Panc1 (cell line): ENCODE data around the gene TRIP10. TPM values are rescaled to one million over a fixed set of nuclear protein-coding genes. Genes with fewer than 3 reads are reported as not detected.

Source experiments
- ATAC-seq: fragments of 200-7000 bp; cut with Tn5 transposase; 2 replicates; pipeline ENCODE4 v1.9.1; 2020; ENCODE audit warnings: mild to moderate bottlenecking, moderate library complexity
- BruUV-seq: library from RNA; stranded (reverse); fragments of 400-500 nt; replicated peaks from 2 replicates; lab custom pipeline; 2021; lab: Mats Ljungman, UMichigan
- CTCF ChIA-PET: fragments of 300-600 bp; sonication (Branson Sonifier 250); formaldehyde crosslinking; loops from one replicate; lab custom pipeline; 2022; ENCODE audit warnings: antibody characterized with exemption; lab: Charles Lee
- POLR2A ChIA-PET: fragments of 300-600 bp; sonication (Branson Sonifier 250); formaldehyde crosslinking; loops from one replicate; lab custom pipeline; 2022; ENCODE audit warnings: antibody characterized with exemption; lab: Charles Lee
- DNase-seq: peaks from one replicate; pipeline ENCODE4 v3.0.0-alpha.2; 2010; ENCODE audit warnings: low read depth, low spot score
- H3K27ac ChIP-seq: 2 replicates; pipeline ENCODE4 v1.5.1; 2011; ENCODE audit warnings: mild to moderate bottlenecking, low read length, inconsistent platforms
- H3K27me3 ChIP-seq: fragments of 200-500 bp; sonication (Bioruptor generic); 2 replicates; pipeline ENCODE4 v1.6.0; 2014; ENCODE audit warnings: low read length, inconsistent platforms; ENCODE audit not compliant: control insufficient read depth, insufficient read depth
- H3K36me3 ChIP-seq: fragments of 200-500 bp; sonication (Bioruptor generic); 2 replicates; pipeline ENCODE4 v1.5.1; 2014; ENCODE audit warnings: inconsistent platforms, mild to moderate bottlenecking, low read length, moderate library complexity; ENCODE audit not compliant: control insufficient read depth, insufficient read depth
- H3K4me1 ChIP-seq: 2 replicates; pipeline ENCODE4 v1.5.1; 2011; ENCODE audit warnings: inconsistent platforms, mild to moderate bottlenecking, low read length, moderate library complexity; ENCODE audit not compliant: control insufficient read depth, insufficient read depth
- H3K4me3 ChIP-seq, 2 experiments: 2 replicates each; pipeline ENCODE4 v1.5.1; 2011 to 2012; ENCODE audit warnings: low read depth in 2 of 2, low read length in 2 of 2, mild to moderate bottlenecking in 2 of 2, inconsistent platforms in 1 of 2, moderate library complexity in 1 of 2
- H3K9me3 ChIP-seq: fragments of 200-500 bp; sonication (Bioruptor generic); 2 replicates; pipeline ENCODE4 v1.5.1; 2014; ENCODE audit warnings: low read depth, mild to moderate bottlenecking, inconsistent platforms, low read length, moderate library complexity; ENCODE audit not compliant: control insufficient read depth, insufficient read depth
- POLR2AphosphoS5 ChIP-seq: IDR thresholded peaks from 2 replicates; pipeline ENCODE4 v1.6.1; 2012; ENCODE audit warnings: mild to moderate bottlenecking, low read depth, low read length, moderate library complexity
- SIN3A ChIP-seq: IDR thresholded peaks from 2 replicates; pipeline ENCODE4 v1.6.1; 2012; ENCODE audit warnings: low read depth, mild to moderate bottlenecking, low read length, moderate library complexity, borderline replicate concordance; ENCODE audit not compliant: insufficient read depth
- TCF7L2 ChIP-seq: IDR thresholded peaks from 2 replicates; pipeline ENCODE4 v1.6.1; 2011; ENCODE audit warnings: mild to moderate bottlenecking, low read depth, low read length, inconsistent platforms
- in situ Hi-C: cut with HindIII; loops from 2 replicates; pipeline ENCODE4 v1.10.0; 2016; ENCODE audit warnings: low sequenced_read_pairs, low pct_unique_long_range_greater_than_20kb
- intact Hi-C: fragments of 100-400 bp; cut with micrococcal nuclease; formaldehyde crosslinking; loops from one replicate; pipeline ENCODE4 v1.10.0; 2022; ENCODE audit not compliant: unreplicated experiment
- total RNA-seq: library from RNA; stranded (reverse); gene quantifications from one replicate; pipeline ENCODE4 v1.2.1, GENCODE V29; 2021; ENCODE audit not compliant: unreplicated experiment
- TF ChIP-seq, protein P1 (sequence below): fragments of 450-650 bp; IDR thresholded peaks from 2 replicates; pipeline ENCODE4 v1.5.1; 2017; ENCODE audit warnings: mild to moderate bottlenecking
- TF ChIP-seq, protein P2 (sequence below), 2 experiments: IDR thresholded peaks; 2 replicates each; pipeline ENCODE4 v1.6.1; 2011 to 2012; ENCODE audit warnings: low read depth in 2 of 2, control low read depth in 1 of 2, low read length in 1 of 2, mild to moderate bottlenecking in 1 of 2, moderate library complexity in 1 of 2; ENCODE audit not compliant: insufficient read depth in 1 of 2

The TRIP10 gene
- total RNA-seq, 1 experiment from 2014 or later: 115 TPM

DNA sequence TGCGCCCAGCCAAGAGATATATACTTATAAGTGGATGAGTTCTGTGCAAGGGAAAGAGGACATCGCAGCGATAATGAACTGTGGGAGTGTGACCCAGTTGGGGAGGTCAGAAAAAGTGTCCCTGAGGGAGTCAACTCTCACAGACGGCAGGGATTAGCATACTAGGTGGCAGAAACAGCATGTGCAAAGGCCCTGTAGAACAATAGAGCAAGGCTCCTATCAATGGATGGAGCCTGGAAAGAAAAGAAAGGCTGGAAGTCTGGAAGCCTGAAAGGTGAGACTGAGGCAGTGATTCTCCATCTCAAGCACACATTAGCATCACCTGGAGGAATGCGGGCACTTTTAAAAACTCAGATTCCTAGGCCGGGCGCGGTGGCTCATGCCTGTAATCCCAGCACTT, 48.1 kb upstream of the TRIP10 start:
- Histone ChIP-seq H3K4me3 (no peak overlapping the region), H3K27ac (no peak overlapping the region), H3K36me3 (no peaks in the 10 kb centered on the region), H3K4me1 (no peaks in the 10 kb centered on the region), H3K9me3 (no peaks in the 10 kb centered on the region), H3K27me3 (no peaks in the 10 kb centered on the region)
- no TSS peak for BruUV-seq
- DNase-seq (no peak), ATAC-seq (no peak)
- POLR2A ChIA-PET: no interaction called here
- in situ Hi-C loops: no loop called here
- CTCF ChIA-PET: no interaction called here
- TF ChIP-seq SIN3A: no peak
- TF ChIP-seq TCF7L2: no peak
- TF ChIP-seq, protein P1, sequence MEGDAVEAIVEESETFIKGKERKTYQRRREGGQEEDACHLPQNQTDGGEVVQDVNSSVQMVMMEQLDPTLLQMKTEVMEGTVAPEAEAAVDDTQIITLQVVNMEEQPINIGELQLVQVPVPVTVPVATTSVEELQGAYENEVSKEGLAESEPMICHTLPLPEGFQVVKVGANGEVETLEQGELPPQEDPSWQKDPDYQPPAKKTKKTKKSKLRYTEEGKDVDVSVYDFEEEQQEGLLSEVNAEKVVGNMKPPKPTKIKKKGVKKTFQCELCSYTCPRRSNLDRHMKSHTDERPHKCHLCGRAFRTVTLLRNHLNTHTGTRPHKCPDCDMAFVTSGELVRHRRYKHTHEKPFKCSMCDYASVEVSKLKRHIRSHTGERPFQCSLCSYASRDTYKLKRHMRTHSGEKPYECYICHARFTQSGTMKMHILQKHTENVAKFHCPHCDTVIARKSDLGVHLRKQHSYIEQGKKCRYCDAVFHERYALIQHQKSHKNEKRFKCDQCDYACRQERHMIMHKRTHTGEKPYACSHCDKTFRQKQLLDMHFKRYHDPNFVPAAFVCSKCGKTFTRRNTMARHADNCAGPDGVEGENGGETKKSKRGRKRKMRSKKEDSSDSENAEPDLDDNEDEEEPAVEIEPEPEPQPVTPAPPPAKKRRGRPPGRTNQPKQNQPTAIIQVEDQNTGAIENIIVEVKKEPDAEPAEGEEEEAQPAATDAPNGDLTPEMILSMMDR: no peak
- TF ChIP-seq POLR2AphosphoS5: no peak
- TF ChIP-seq, protein P2, sequence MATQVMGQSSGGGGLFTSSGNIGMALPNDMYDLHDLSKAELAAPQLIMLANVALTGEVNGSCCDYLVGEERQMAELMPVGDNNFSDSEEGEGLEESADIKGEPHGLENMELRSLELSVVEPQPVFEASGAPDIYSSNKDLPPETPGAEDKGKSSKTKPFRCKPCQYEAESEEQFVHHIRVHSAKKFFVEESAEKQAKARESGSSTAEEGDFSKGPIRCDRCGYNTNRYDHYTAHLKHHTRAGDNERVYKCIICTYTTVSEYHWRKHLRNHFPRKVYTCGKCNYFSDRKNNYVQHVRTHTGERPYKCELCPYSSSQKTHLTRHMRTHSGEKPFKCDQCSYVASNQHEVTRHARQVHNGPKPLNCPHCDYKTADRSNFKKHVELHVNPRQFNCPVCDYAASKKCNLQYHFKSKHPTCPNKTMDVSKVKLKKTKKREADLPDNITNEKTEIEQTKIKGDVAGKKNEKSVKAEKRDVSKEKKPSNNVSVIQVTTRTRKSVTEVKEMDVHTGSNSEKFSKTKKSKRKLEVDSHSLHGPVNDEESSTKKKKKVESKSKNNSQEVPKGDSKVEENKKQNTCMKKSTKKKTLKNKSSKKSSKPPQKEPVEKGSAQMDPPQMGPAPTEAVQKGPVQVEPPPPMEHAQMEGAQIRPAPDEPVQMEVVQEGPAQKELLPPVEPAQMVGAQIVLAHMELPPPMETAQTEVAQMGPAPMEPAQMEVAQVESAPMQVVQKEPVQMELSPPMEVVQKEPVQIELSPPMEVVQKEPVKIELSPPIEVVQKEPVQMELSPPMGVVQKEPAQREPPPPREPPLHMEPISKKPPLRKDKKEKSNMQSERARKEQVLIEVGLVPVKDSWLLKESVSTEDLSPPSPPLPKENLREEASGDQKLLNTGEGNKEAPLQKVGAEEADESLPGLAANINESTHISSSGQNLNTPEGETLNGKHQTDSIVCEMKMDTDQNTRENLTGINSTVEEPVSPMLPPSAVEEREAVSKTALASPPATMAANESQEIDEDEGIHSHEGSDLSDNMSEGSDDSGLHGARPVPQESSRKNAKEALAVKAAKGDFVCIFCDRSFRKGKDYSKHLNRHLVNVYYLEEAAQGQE (IDR thresholded peaks at IDR 0.05; ENCODE audit: insufficient read depth in 1 of 2, low read depth in 2 of 2, low read length in 1 of 2): no peak
- intact Hi-C loops: no loop called here

DNA sequence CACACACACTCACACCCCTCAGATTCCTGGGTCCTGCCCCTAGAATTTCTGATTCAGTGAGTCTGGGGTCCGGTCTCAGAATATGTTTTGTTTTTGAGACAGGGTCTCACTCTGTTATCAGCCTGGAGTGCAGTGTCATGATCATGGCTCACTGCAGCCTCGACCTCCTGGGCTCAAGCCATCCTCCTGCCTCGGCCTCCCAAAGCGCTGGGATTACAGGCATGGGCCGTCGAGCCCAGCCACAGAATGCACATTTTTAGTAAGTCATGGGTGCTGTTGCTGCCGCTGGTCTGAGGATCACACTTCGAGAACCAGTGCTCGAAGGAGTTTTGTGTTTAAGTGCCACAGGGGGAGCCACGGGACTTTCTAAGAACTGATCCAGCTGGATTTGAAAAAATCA, 47.5 kb upstream of the TRIP10 start:
- intact Hi-C loops: no loop called here
- DNase-seq (no peak), ATAC-seq (no peak)
- in situ Hi-C loops: no loop called here
- no peak overlapping the region for H3K4me3 ChIP-seq
- no peaks in the 10 kb centered on the region for H3K4me1 ChIP-seq
- H3K27ac ChIP-seq: no peak overlapping the region
- CTCF ChIA-PET: no interaction called here
- no peaks in the 10 kb centered on the region for H3K36me3 ChIP-seq
- TF ChIP-seq, protein P2 (IDR thresholded peaks at IDR 0.05; ENCODE audit: insufficient read depth in 1 of 2, low read depth in 2 of 2, low read length in 1 of 2): no peak
- TF ChIP-seq TCF7L2 (no peak), SIN3A (no peak), POLR2AphosphoS5 (no peak)
- TF ChIP-seq, protein P1: no peak
- H3K27me3 ChIP-seq: no peaks in the 10 kb centered on the region
- BruUV-seq: no TSS peak
- POLR2A ChIA-PET: no interaction called here
- H3K9me3 ChIP-seq: no peaks in the 10 kb centered on the region
